GM12891 (cell line): ENCODE results near the gene RELCH.

Source experiments
- POLR2A ChIP-seq: IDR thresholded peaks from 2 replicates; pipeline ENCODE4 v1.6.1; 2011; ENCODE audit warnings: low read depth, low read length, control low read depth
- POLR2AphosphoS5 ChIP-seq: IDR thresholded peaks from 2 replicates; pipeline ENCODE4 v1.6.1; 2011; ENCODE audit warnings: low read depth, low read length, control low read depth
- TAF1 ChIP-seq: IDR thresholded peaks from 2 replicates; pipeline ENCODE4 v1.6.1; 2011; ENCODE audit warnings: low read depth, low read length, control low read depth

DNA sequence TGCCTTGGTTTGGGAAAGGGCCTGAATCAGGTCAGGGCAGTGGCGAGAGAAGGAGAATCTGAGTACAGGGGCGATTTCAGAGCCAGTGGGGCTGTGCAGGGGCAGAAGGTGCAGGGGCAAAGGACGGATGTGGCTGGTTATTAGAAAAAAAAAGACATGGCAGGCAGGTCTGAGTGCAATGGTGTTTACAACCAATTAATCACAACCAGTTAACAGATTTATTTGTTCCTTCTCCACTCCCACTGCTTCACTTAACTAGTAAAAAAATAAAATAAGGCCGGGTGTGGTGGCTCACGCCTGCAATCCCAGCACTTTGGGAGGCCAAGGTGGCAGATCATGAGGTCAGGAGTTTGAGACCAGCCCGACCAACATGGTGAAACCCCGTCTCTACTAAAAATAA lies 143.6 kb downstream of the RELCH start:
- no peak for TF ChIP-seq TAF1
- TF ChIP-seq POLR2AphosphoS5 = no peak
- no peak for TF ChIP-seq POLR2A
